ENCODE results near the gene PIK3C3.

- no peak for TF ChIP-seq POLR2A (IDR thresholded peaks at IDR 0.05)
- TF ChIP-seq CTCF (IDR thresholded peaks at IDR 0.05) = no peak
Observed at GRCh38 chr18:41982942-41983660, 28.1 kb downstream of the PIK3C3 start.

Data from heart left ventricle (tissue), 13 donors.